ENCODE measurements around the gene FAM171A2.

The FAM171A2 gene

GRCh38 chr17:44359458-44360143 is 4.1 kb downstream of the FAM171A2 start:
- TF ChIP-seq CTCF (conservative IDR thresholded peaks at IDR 0.05; ENCODE audit: low read depth, low read length): no peak
- DNase-seq (ENCODE audit: low read depth): no peak
- no peak overlapping the region for H3K4me3 ChIP-seq (ENCODE audit: low read depth, low read length)

- H3K4me3 ChIP-seq (ENCODE audit: low read depth, low read length): no peak overlapping the region
- DNase-seq (ENCODE audit: low read depth): no peak
- TF ChIP-seq CTCF (conservative IDR thresholded peaks at IDR 0.05; ENCODE audit: low read depth, low read length): no peak
Observed at GRCh38 chr17:44359006-44359405, 4.6 kb downstream of the FAM171A2 start.

GRCh38 chr17:44358066-44358465 is 5.6 kb downstream of the FAM171A2 start:
- TF ChIP-seq CTCF (conservative IDR thresholded peaks at IDR 0.05; ENCODE audit: low read depth, low read length): no peak
- no peak for DNase-seq (ENCODE audit: low read depth)
- H3K4me3 ChIP-seq (ENCODE audit: low read depth, low read length): no peak overlapping the region

GRCh38 chr17:44356241-44356640 is 7.4 kb downstream of the FAM171A2 start:
- no peak for DNase-seq (ENCODE audit: low read depth)
- no peak overlapping the region for H3K4me3 ChIP-seq (ENCODE audit: low read depth, low read length)
- no peak for TF ChIP-seq CTCF (conservative IDR thresholded peaks at IDR 0.05; ENCODE audit: low read depth, low read length)

GRCh38 chr17:44355642-44356099 is 8.0 kb downstream of the FAM171A2 start:
- TF ChIP-seq CTCF (conservative IDR thresholded peaks at IDR 0.05; ENCODE audit: low read depth, low read length): no peak
- no peak overlapping the region for H3K4me3 ChIP-seq (ENCODE audit: low read depth, low read length)
- DNase-seq (ENCODE audit: low read depth): no peak

GRCh38 chr17:44354582-44355561 is 8.8 kb downstream of the FAM171A2 start:
- no peak for TF ChIP-seq CTCF (conservative IDR thresholded peaks at IDR 0.05; ENCODE audit: low read depth, low read length)
- no peak for DNase-seq (ENCODE audit: low read depth)
- H3K4me3 ChIP-seq (ENCODE audit: low read depth, low read length): no peak overlapping the region

Measured in choroid plexus epithelial cell (primary cell).